ENCODE data around the gene SIT1. TPM values are rescaled to one million over a fixed set of nuclear protein-coding genes. Genes with fewer than 3 reads are reported as not detected.
A peak's percentile ranks its signal among the peaks of the same experiment; 100 is the strongest.

SIT1 gene
- total and polyA plus RNA-seq, 2 experiments from 2014 or later = 13.2 to 14.7 TPM

GRCh38 chr9:35656348-35656747 is 5.6 kb upstream of the SIT1 start:
- H3K36me3 Mint-ChIP-seq (ENCODE audit: low read depth) = peaks cover 30% of the 10 kb centered on the region
- peak overlapping the region; percentile 77 for H3K4me3 Mint-ChIP-seq
- peaks cover 34% of the 10 kb centered on the region for H3K4me1 Mint-ChIP-seq
- peak overlapping the region; percentile 59; the same call in 1 of the 2 replicates for H3K4me3 ChIP-seq
- TF ChIP-seq CREB1 (CRISPR knock-in tag; IDR thresholded peaks at IDR 0.05; ENCODE audit: low read depth) (no peak), ETS1 (IDR thresholded peaks at IDR 0.05) (no peak), EZH2phosphoT487 (IDR thresholded peaks at IDR 0.05; ENCODE audit: unreplicated experiment) (no peak), ZNF114 (CRISPR knock-in tag; IDR thresholded peaks at IDR 0.05) (no peak), NANOG (IDR thresholded peaks at IDR 0.05; ENCODE audit: borderline replicate concordance) (no peak), STAT1 (IDR thresholded peaks at IDR 0.05; ENCODE audit: unreplicated experiment) (no peak), CTCF (conservative IDR thresholded peaks at IDR 0.05; ENCODE audit: low read depth in 2 of 2) (no peak), POLR2AphosphoS5 (IDR thresholded peaks at IDR 0.05; ENCODE audit: low read depth) (no peak), ZNF462 (CRISPR knock-in tag; IDR thresholded peaks at IDR 0.05) (no peak), EZH2 (IDR thresholded peaks at IDR 0.05; ENCODE audit: low read depth, unreplicated experiment) (no peak), JUNB (IDR thresholded peaks at IDR 0.05; ENCODE audit: unreplicated experiment) (no peak), ZNF331 (CRISPR knock-in tag; IDR thresholded peaks at IDR 0.05; ENCODE audit: low read depth) (no peak)
- TF ChIP-seq, protein P1, sequence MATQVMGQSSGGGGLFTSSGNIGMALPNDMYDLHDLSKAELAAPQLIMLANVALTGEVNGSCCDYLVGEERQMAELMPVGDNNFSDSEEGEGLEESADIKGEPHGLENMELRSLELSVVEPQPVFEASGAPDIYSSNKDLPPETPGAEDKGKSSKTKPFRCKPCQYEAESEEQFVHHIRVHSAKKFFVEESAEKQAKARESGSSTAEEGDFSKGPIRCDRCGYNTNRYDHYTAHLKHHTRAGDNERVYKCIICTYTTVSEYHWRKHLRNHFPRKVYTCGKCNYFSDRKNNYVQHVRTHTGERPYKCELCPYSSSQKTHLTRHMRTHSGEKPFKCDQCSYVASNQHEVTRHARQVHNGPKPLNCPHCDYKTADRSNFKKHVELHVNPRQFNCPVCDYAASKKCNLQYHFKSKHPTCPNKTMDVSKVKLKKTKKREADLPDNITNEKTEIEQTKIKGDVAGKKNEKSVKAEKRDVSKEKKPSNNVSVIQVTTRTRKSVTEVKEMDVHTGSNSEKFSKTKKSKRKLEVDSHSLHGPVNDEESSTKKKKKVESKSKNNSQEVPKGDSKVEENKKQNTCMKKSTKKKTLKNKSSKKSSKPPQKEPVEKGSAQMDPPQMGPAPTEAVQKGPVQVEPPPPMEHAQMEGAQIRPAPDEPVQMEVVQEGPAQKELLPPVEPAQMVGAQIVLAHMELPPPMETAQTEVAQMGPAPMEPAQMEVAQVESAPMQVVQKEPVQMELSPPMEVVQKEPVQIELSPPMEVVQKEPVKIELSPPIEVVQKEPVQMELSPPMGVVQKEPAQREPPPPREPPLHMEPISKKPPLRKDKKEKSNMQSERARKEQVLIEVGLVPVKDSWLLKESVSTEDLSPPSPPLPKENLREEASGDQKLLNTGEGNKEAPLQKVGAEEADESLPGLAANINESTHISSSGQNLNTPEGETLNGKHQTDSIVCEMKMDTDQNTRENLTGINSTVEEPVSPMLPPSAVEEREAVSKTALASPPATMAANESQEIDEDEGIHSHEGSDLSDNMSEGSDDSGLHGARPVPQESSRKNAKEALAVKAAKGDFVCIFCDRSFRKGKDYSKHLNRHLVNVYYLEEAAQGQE (IDR thresholded peaks at IDR 0.05; ENCODE audit: unreplicated experiment) = no peak
- H3K27me3 ChIP-seq (ENCODE audit: insufficient read depth) = peaks cover 4% of the 10 kb centered on the region; the same call in 1 of the 2 replicates
- no peaks in the 10 kb centered on the region for H3K9me2 ChIP-seq (ENCODE audit: insufficient read depth)
- no peaks in the 10 kb centered on the region for H3K36me3 ChIP-seq (ENCODE audit: insufficient read depth)
- peak overlapping the region; percentile 78; the same call in 1 of the 2 replicates for H3K4me2 ChIP-seq
- peaks cover 16% of the 10 kb centered on the region; the same call in 1 of the 2 replicates for H3F3A ChIP-seq (replicated peaks; ENCODE audit: low read depth)
- H3K9me3 Mint-ChIP-seq = peaks cover 3% of the 10 kb centered on the region; the same call in 2 of the 3 replicates
- peaks cover 27% of the 10 kb centered on the region for H3K27me3 Mint-ChIP-seq (ENCODE audit: insufficient read depth, low read depth, poor library complexity)
- peak overlapping the region; percentile 90; the same call in 1 of the 2 replicates for H2AFZ ChIP-seq
- H3K27ac Mint-ChIP-seq = no peak overlapping the region
- ATAC-seq (no peak), DNase-seq (ENCODE audit: low spot score) (no peak)
- no peaks in the 10 kb centered on the region; the same call in none of the 2 replicates for H4K20me1 ChIP-seq (replicated peaks; ENCODE audit: insufficient read depth)
- H3K79me2 ChIP-seq (replicated peaks; ENCODE audit: insufficient read depth) = no peaks in the 10 kb centered on the region
- no peak overlapping the region for H3K27ac ChIP-seq (ENCODE audit: low read depth)
- H3K4me1 ChIP-seq (ENCODE audit: insufficient read depth) = peaks cover 10% of the 10 kb centered on the region

Measured in GM23338 (cell line).